HG03060 (cell line): ENCODE data around the gene GZMM.

Experiments used
- ATAC-seq: cut with Tn5 transposase; IDR thresholded peaks from one replicate; pipeline ENCODE4 v1.9.1; 2021; ENCODE audit warnings: low read depth, moderate number of reproducible peaks; ENCODE audit not compliant: unreplicated experiment

The GZMM gene

DNA sequence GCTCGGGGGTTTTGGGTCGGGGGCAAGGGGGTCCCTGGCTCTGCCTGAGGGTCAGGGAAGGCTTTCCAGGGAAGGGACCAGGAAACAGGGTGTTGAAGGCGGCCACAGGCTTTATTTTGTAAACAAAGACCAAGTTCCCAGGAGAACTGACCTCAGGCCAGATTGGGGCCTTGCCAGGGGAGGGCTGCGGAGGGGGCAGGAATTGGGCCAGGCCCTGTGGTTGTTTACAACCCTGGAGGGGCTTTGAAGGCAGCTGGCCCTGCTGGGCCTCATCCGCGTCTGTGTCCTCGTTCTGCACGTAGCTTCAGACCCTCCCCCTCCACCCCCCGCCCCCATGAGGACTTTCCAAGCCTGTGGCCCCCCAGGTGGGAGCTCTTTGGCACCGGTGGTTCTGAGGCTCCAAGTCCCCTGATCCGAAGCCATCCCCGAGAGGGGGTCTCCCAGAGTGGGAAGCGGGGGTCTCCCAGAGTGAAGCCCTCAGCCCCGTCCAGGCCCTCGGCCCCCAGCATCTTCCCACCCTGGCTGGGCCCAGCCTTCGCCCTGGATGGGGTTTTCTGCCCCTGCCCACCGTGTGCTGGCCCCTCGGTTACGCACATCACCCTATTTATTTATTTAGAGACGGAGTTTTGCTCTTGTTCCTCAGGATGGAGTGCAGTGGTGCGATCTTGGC lies 15.1 kb downstream of the GZMM start:
- no peak for ATAC-seq

DNA sequence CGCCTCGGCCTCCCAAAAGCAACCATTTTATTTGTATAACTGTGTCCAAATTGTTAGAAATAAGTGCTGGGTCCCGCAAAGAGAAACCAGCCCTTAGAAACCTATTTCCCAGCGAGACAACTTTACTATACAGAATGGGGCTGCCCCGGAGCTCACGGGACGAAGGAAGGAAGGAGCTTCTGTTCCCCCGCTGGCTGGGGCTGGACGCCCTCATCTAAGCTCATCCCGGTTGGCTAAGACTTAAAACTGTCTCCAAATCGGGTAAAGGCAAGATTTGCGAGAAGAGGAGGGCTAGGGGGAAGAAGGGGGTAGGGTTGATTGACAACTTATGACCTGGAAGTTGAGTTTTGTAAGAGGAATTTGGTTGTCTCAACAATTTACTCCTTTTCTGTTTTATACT lies 16.3 kb downstream of the GZMM start:
- no peak for ATAC-seq

DNA sequence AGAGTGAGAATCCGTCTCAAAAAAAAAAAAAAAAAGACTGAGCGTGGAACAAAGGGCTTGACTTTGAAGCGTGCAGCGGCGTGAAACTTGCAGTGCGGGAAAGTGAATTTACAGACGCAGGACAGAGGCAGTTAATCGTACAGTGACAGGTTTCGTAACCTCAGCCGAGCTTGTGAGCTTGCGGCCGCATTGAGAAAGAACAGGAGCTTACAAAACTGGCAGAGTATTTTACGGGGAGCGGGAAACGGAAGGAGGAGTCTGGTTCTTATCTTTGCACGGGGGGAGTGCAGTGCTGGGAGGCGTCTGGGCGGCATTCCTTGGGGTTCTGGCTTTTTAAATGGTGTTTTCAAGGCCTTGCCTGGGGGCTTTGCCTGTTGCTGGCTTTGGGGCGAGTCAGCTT lies 22.6 kb downstream of the GZMM start:
- ATAC-seq: no peak

DNA sequence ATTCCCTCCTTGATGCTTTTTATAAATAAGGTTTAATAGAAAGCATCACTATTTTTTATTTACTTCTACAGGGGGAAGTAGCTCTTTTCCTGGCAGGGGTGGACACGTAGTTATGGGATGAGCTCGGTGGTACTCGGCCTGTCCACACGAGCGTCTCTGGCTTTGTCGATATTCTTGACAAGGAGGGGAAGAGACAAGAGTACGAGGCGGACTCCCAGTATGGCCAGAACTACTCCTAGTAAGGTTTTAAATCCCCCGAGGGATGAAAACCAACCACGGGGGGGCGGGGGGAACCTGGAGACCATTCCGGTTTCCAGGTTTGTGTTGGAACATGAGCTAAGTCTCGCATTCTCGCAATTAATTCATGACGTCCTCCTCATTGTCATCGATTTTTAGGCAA lies 23.0 kb downstream of the GZMM start:
- no peak for ATAC-seq

DNA sequence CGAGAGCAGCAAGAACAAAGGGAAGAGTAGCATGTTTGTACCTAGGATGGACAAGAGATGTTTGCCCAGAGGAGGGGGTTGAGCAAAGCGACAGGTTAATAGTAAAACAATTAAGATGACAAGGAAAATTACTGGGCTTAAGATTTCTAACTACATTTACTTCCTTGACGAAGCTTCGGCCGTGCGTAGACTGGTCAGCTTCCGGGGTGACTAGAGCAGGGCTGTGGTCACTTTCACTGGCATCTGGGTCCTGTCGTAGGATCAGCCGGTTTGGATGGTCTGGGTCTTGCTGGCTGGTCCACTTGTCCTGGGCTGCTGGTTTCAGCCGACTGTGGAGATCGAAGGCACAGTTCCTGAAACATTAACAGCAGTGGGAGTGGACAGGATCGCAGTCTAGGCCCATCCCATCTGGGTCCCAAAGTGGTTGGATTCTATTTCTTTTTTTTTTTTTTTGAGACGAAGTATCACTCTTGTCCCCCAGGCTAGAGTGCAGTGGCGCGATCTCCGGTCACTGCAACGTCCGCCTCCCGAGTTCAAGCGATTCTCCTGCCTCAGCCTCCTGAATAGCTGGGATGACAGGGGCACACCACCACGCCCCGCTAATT lies 23.5 kb downstream of the GZMM start:
- ATAC-seq: no peak

DNA sequence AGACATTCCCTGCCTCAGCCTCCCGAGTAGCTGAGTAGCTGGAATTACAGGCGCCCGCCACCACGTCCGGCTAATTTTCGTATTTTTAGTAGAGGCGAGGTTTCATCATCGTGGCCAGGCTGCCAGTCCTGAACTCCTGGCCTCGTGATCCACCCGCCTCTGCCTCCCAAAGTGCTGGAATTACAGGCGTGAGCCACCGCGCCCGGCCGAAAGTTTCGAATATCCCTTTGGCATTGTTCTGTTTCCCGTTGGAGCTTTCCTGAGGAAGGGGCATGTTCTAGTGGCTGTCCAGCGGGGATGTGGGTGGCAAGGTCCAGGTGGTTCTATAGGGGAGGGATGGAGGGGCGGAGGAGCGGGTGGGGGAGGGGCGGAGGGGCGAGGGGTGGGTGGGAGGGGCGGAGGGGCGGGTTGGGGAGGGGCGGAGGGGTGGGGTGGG lies 26.4 kb downstream of the GZMM start:
- ATAC-seq: no peak

DNA sequence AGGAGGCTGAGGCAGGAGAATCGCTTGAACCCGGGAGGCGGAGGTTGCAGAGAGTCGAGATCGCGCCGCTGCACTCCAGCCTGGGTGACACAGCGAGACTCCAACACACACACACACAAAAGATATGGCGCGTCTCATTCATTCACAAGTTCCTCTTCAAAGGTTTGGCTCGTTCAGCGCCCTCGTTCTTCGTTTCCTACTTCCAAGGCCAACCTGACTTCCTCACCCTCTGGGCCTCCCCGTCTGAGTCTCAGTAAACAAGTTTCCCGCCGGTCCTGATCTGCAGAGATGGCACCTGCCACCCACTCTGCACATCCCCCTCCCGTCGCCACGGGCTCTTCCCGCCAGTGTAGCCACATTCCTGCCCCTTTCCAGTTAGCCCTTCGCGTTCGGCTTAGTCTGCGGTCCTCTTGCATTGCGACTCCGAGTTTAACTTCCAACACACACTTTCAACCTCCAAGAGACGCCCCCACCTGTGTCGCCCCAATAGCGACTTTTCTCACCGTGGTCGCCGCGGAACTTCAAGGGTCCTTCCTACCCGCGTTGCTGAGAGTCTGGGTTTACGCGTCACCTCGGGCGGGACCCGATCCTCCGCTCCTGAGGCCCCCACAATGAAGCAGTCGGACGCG lies 27.2 kb downstream of the GZMM start:
- no peak for ATAC-seq

DNA sequence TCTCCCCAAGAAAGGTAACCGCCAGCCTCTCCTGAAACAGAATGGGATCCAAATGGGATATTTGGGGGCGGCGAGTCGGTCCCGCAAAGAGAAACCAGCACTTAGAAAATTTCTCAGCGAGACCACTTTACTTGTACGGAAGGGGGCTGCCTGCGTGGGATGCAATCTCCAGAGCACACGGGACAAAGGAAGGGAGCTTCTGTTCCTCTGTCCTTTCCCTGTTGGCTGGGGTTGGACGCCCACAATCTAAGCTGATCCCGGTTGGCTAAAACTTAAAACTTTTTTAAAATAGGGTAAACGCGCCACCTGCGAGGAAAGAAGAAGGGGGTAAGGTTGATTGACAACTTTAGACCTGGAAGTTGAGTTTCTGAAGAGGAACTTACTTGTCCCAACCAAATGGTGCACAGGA lies 27.7 kb downstream of the GZMM start:
- no peak for ATAC-seq

DNA sequence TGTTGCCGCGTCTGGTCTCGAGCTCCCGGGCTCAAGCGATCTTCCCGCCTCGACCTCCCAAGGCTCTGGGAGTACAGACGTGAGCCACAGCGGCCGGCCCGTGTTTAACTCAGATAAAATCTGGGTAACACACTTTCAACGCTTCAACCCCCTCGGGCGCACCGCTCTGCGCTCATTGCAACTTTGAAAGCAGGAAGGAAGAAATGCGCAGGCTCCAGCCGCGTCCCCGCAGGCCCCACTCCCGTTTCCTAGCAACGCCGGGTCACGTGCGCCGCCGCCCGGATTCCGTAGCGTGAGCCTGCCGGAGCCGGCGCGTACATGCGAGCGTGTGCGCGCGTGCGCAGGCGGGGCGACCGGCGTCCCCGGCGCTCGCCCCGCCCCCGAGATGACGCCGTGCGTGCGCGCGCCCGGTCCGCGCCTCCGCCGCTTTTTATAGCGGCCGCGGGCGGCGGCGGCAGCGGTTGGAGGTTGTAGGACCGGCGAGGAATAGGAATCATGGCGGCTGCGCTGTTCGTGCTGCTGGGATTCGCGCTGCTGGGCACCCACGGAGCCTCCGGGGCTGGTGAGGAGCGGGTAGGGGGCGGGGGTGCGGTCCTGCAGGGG lies 28.4 kb downstream of the GZMM start, which contains the start of gene BSG:
Gene BSG, plus strand, starts transcription at position 457 of the 603 bp plus-strand sequence. Its CDS starts 39 bp downstream, at position 496.
- peak; percentile 61 for ATAC-seq

DNA sequence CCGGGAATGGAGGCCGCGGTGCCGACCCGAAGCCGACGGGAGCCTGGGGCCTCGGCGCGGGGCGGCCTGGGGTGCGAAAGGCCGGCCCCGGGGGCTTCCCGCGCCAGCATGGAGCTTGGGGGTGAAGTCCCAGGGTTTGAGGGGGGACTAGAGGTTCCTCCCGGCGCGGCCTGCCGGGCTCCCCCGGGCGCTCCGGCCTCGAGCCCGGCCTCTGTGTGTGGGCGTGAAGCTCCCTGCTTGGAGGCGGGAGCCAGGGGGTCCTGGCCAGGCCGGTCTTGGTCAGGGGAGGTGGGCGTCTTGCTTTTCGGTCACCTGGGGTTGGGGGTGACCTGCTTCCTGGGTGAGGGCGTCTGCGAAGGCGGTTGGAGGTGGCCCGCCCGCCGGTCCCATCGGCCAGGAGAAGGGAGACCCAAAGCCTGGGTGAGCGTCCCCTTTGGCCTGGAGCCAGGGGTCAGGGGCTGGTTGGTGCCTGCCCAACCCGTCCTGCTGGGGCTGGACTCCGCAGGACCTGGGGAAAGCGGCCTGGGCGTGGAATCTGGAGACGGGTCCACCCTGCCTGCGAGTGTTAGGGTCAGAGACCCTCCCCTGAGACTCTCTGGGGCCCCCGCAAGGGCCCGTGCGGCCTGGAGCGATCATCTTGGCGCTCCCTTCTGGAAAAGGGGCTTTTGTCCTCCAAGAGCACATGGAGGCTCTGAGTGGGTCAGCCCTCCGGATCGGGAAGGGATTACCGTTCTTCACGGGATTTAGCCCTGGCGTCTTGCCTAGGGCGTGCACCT lies 29.1 kb downstream of the GZMM start:
- ATAC-seq: peak; percentile 23

DNA sequence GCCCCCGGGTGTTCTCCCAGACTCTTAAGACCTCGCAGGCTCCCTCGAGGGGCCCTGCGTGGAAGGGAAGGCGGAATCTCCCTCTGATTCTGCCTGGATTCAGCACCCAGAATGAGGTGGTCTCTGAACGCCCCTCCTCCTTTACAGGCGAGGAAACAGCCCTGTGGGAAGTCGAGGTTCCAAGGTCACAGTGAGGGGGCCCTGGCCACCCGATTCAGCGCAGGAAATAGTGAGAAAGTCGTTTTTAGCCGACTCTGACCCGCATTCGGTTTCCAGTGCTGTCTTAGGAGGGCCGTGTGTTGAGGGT lies 29.6 kb downstream of the GZMM start:
- ATAC-seq: no peak

DNA sequence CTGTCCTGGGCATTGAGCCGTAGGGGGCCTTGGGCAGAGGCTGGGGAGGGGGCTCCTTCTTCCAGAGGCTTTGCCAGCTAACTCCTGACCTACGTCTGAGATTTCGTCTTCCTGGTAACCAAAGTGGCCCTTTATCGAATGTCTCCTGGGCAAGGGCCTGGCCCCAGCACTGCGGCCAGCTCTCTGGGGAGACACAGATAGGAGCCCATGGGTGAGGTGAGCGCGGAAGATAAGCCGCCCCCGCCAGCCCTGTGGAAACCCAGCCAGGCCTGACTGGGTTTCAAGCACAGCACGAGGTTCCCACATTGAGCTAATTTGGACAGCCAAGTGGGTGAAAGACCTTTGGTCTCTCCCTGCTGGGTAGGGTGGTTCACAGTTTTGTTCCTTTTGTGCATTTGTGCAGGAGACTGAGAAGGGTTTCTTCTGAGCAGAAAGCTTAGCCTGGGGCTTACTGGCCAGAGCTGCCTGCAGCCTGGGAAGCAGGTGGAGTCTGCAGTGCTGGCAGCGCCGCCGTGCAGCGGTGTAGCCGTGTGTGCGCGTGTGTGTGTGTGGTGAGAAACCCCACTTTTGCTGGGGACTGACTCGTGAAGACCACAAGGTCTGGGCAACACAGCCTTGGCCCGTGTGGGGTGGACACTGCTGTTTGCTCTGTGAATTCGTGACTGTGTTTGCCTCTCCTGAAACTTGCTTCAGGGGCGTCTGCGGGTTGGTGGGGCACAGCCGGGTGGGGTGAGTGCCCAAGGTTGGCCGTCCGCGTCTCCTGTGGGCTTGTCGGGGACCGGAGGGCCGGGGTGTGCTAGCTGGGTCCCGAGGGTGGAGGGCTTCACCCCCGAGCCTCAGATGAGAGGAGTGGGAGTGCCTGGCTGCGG lies 31.0 kb downstream of the GZMM start:
- ATAC-seq: no peak

DNA sequence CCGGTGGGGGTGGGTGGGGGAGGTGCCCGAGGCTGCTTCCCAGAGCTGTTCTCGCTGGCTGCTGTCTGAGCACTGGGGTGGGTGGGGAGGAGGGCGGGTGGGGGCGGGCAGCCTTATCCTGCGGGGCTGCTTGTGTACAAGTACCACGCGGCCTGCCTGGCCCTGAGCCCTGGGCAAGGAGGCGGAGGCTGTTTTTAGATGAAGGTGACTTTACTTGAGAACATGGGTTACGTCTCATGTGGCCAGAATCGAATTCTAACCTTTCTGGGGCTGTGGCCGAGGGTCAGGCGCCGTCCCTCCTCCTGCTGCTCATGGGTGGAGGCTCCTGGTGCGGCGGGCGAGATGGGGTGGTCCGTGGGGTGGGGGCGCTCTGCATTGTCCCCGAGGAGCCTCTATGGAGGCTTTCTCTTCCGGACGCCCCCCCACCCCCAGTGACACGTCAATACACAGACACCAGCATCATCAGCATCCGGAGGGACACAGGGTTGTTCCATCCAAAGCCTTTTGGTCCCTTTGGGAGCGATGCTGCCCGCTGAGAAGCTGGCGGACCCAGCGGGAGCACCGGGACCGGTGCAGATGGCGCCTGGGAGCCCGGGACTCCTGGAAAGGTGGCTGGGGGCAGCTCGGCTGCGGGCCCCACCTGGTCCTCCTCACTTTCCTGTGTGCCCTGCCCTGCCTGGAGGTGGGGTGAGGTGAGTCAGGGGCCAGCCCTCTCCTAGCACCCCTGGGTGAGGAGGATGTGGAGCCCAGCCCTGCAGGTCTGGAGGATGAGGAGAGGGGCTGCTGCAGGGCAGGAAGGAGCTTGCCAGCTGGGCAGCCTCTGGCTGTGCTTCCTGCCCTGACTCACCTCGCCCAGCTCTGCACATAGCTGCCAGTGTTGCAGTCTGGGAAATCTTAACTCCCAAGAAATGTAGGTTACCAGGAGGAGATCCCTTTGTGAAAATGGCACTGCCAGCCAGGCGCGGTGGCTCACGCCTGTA lies 32.0 kb downstream of the GZMM start:
- ATAC-seq: no peak

DNA sequence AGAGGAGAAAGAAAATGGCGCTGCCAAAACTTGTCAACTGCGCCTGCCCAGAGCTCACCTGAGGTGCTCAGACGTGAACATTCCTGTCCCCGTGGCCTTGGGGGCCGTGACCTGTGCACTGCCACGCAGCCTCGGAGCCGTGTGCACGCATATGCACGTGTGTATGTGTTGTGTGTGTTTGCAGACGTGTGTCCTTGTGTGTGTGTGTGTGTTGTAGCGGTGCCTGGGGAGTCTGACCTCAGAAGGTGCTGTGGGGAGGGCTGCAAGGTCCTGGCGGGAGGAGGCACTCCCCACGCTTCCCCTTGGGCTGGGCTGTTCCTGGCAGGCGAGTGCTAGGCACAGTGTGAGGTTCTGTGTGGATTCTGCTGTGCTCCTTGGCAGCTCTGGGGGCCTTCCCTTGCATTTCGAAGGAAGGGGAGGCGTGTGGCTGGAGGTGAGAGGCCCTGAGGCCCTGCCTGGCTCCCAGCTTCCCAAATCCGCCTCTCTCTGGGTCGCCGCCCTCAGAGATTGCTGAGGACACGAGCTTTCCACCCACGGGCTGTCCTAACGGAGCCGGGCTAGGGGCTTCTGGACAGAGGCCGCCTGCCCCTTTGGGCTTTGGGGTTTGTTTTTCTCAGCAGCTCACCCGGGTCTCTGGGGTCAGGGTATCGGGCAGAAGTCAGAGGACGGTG lies 33.0 kb downstream of the GZMM start:
- no peak for ATAC-seq

DNA sequence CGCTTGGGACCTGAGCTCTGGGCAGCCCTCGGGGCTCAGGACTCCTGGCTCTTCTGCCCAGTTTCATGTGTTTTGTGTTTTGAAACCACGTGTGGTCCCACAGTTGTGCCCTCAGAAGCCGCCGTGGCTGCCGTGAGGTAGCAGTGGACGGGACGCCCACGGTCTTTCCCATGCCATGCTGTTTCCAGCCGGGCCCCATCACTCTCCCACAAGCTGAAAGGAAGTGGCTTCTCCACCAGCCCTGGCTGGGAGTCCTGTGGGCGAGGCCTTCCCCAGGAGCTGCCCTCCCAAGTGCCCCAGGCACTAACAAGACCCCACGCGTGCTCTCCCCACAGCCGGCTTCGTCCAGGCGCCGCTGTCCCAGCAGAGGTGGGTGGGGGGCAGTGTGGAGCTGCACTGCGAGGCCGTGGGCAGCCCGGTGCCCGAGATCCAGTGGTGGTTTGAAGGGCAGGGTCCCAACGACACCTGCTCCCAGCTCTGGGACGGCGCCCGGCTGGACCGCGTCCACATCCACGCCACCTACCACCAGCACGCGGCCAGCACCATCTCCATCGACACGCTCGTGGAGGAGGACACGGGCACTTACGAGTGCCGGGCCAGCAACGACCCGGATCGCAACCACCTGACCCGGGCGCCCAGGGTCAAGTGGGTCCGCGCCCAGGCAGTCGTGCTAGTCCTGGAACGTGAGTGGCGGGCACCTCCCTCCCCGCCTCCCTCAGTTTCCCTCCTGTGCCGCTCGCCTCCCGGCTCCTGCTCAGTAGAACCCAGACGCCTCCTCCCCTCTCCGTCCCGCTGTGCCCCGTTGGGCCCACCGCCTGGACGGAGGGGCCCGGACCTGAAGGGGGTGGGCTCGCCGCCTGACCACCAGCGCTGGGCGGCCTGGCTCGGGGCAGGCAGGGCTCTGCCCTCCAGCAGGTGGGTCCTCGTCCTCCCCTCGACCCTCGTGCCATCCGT lies 33.9 kb downstream of the GZMM start:
- ATAC-seq: no peak

DNA sequence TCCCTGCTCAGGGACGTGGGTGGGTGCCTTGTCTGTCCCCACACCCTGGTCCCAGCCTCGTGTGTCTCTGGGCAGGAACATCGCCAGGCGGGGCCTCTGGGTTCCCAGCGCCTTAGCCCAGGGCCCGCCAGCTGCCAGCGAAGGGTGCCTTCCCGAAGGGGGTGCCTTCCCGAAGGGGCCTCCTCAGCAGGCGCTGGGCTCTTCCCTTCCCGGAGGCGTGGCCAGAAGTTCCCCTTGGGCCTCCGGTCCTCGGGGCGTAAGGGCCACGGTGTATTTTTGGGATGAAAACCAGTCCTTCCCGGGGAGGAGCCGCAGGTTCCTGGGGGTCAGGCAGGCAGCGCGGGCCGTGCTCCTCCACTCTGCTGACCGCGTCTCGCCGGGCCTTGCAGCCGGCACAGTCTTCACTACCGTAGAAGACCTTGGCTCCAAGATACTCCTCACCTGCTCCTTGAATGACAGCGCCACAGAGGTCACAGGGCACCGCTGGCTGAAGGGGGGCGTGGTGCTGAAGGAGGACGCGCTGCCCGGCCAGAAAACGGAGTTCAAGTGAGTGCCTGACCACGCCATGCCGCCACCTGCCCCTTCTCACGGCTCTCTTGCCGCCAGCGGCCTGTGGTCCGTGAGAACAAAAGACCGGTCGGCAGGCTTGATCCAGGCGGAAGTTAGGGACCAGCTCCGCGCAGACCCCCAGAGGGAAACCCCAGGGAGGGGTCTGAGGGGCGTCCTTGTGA lies 35.4 kb downstream of the GZMM start:
- ATAC-seq: no peak

DNA sequence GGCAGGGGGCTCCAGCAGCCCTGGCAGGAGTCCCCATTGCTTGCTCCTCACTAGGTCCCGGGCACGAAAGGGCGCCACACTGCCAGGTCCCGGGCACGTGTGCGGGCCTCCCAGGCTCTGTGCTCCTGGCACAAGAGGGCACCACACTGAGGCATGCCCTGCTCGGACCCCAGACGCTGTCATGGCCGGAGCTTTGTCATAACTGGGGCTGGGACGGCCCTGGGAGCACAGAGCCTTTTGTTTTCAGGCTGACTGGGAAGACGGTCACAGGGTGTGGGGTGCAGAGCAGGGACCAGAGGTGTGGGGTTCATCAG lies 35.9 kb downstream of the GZMM start:
- ATAC-seq: no peak
